ENCODE measurements around the gene PDZRN4.

PDZRN4 gene

GRCh38 chr12:41515953-41516352 lies 327.8 kb downstream of the PDZRN4 start:
- DNase-seq (ENCODE audit: low read depth), result no peak
- no peak for TF ChIP-seq CTCF (IDR thresholded peaks at IDR 0.05; ENCODE audit: control insufficient read depth, extremely low read depth, insufficient read depth)
- no peak overlapping the region for H3K4me3 ChIP-seq (ENCODE audit: low read depth, low read length)

GRCh38 chr12:41520869-41521268 lies 332.7 kb downstream of the PDZRN4 start:
- TF ChIP-seq CTCF (IDR thresholded peaks at IDR 0.05; ENCODE audit: control insufficient read depth, extremely low read depth, insufficient read depth), result no peak
- H3K4me3 ChIP-seq (ENCODE audit: low read depth, low read length), result no peak overlapping the region
- no peak for DNase-seq (ENCODE audit: low read depth)

GRCh38 chr12:41521872-41522379 lies 333.8 kb downstream of the PDZRN4 start:
- no peak for TF ChIP-seq CTCF (IDR thresholded peaks at IDR 0.05; ENCODE audit: control insufficient read depth, extremely low read depth, insufficient read depth)
- no peak overlapping the region for H3K4me3 ChIP-seq (ENCODE audit: low read depth, low read length)
- DNase-seq (ENCODE audit: low read depth), result peak; percentile 7

- TF ChIP-seq CTCF (IDR thresholded peaks at IDR 0.05; ENCODE audit: control insufficient read depth, extremely low read depth, insufficient read depth), result no peak
- no peak overlapping the region for H3K4me3 ChIP-seq (ENCODE audit: low read depth, low read length)
- DNase-seq (ENCODE audit: low read depth), result no peak
These were observed 338.9 kb downstream of the PDZRN4 start for GRCh38 chr12:41527062-41527461.

GRCh38 chr12:41527534-41528116 lies 339.5 kb downstream of the PDZRN4 start:
- DNase-seq (ENCODE audit: low read depth), result no peak
- TF ChIP-seq CTCF (IDR thresholded peaks at IDR 0.05; ENCODE audit: control insufficient read depth, extremely low read depth, insufficient read depth), result no peak
- H3K4me3 ChIP-seq (ENCODE audit: low read depth, low read length), result no peak overlapping the region

GRCh38 chr12:41528874-41529273 lies 340.8 kb downstream of the PDZRN4 start:
- H3K4me3 ChIP-seq (ENCODE audit: low read depth, low read length), result no peak overlapping the region
- no peak for DNase-seq (ENCODE audit: low read depth)
- TF ChIP-seq CTCF (IDR thresholded peaks at IDR 0.05; ENCODE audit: control insufficient read depth, extremely low read depth, insufficient read depth), result no peak

GRCh38 chr12:41530441-41530840 lies 342.3 kb downstream of the PDZRN4 start:
- TF ChIP-seq CTCF (IDR thresholded peaks at IDR 0.05; ENCODE audit: control insufficient read depth, extremely low read depth, insufficient read depth), result no peak

More at GRCh38 chr12:41530441-41530840, 342.3 kb downstream of the PDZRN4 start:
- no peak overlapping the region for H3K4me3 ChIP-seq (ENCODE audit: low read depth, low read length)
- no peak for DNase-seq (ENCODE audit: low read depth)

Data from LNCaP clone FGC (cell line).